ENCODE data around the gene FOXP2.

DNA sequence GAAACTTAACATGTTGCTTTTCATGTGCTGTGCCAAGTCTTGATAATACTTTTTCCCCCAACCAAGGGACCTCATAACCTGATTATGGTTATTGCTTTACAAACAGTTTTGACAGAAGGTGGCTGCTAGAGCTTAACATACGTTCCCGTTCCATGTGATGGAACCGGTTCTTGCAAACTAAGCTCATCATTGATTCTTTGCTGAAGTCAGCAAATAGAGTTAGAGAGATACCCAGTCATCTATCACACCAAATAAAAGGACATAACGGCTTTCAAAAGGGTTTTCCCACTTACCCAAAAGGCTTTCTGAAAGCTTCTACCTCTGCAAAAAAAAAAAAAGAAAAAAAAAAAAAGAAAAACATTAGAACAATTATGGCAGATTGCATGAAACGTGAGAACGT is 277.0 kb downstream of the FOXP2 start:
- TF ChIP-seq, protein P1, sequence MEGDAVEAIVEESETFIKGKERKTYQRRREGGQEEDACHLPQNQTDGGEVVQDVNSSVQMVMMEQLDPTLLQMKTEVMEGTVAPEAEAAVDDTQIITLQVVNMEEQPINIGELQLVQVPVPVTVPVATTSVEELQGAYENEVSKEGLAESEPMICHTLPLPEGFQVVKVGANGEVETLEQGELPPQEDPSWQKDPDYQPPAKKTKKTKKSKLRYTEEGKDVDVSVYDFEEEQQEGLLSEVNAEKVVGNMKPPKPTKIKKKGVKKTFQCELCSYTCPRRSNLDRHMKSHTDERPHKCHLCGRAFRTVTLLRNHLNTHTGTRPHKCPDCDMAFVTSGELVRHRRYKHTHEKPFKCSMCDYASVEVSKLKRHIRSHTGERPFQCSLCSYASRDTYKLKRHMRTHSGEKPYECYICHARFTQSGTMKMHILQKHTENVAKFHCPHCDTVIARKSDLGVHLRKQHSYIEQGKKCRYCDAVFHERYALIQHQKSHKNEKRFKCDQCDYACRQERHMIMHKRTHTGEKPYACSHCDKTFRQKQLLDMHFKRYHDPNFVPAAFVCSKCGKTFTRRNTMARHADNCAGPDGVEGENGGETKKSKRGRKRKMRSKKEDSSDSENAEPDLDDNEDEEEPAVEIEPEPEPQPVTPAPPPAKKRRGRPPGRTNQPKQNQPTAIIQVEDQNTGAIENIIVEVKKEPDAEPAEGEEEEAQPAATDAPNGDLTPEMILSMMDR (IDR thresholded peaks at IDR 0.05): no peak
- TF ChIP-seq IRF2 (CRISPR knock-in tag; IDR thresholded peaks at IDR 0.05; ENCODE audit: borderline replicate concordance, low read depth): no peak

Measured in WTC11 (cell line).